ENCODE measurements around the gene FBXO11.

DNA sequence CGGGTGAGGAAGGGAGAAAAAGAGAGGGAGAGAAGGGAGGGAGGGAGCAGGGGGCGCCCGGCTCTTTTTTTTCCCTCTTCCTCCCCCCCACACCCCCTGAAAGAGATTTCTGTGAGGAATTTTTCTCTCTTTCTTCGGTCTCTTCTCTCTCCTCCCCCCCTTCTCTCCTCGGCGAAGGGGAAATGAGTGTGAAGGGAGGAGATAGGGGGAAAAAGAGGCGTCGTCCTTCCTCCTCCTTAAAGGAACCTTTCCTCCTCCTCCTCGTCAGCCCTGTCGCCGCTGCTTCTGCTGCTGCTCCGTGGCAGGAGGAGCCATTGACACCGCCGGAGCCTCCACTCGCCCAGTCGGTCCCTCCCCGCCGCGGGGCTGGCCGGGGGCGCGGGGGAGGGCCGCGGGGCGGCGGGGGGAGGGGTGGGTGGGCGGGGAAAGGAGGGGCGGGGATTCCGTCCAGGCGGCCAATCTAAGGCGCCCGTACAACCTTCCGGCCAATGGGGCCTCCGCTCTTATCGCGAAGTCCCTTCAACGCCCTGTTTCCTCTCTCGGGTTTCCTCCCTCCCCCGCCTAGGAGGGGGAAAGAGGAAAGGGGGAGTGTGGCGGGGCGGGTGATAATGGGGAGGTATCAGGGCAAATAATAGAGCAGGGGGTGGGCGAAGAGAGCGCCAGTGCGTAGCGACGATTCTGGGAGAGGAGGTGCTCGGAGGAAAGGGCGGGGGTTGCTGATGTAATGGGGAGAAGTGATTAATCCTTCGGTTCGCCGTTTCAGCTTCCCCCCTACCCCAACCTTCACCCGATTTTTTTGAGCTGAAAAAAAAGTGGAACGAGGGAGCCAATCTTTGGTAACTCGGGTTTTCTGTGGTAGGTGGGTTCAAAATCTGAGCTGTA lies at the start of gene FBXO11:
- TF ChIP-seq TAF1 (IDR thresholded peaks at IDR 0.05; ENCODE audit: low read depth, low read length): peak; percentile 85
- TF ChIP-seq POLR2A (IDR thresholded peaks at IDR 0.05; ENCODE audit: low read depth, low read length): peak; percentile 87
- peak; percentile 81 for TF ChIP-seq POLR2AphosphoS5 (IDR thresholded peaks at IDR 0.05; ENCODE audit: low read depth, low read length)
- TF ChIP-seq POU2F2 (IDR thresholded peaks at IDR 0.05; ENCODE audit: low read depth, low read length): peak; percentile 53

All from GM12891 (cell line).